A549 treated with CORT108297 at 1 μM for 4 hours (cell line): ENCODE results near the gene TMEM150B. TPM values are rescaled to one million over a fixed set of nuclear protein-coding genes. Genes with fewer than 3 reads are reported as not detected.

Experiments
- total RNA-seq: library from RNA; stranded (reverse); fragments of 200-300 nt; extraction: Qiagen RNA extraction; gene quantifications from 5 replicates; pipeline ENCODE4 v1.2.3, GENCODE V29; 2022

The TMEM150B gene, protein sequence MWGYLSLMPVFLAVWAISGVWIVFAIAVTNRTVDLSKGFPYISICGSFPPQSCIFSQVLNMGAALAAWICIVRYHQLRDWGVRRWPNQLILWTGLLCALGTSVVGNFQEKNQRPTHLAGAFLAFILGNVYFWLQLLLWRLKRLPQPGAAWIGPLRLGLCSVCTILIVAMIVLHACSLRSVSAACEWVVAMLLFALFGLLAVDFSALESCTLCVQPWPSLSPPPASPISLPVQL
- total RNA-seq, result not detected in 5 replicates

DNA sequence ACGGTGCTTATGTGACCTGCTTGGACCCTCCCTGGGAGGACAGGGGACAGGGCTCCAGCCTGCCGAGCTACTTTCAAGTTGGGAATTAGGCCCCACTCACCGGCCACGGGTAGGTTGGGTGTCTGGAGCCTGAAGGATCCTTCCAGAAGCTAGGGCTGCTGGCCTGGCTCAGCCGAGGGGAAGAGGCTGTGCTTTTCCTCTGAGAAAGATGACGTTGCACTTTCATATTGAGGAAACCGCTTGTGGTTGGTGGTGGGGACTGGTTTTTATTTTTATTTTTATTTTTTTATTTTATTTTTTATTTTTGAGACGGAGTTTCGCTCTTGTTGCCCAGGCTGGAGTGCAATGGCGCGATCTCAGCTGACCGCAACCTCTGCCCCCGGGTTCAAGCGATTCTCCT lies at the start of gene TMEM150B:
TMEM150B (minus strand) TSS at position 170 of the 400 bp plus-strand sequence. CDS start 4,305 bp downstream, outside the sequence.

DNA sequence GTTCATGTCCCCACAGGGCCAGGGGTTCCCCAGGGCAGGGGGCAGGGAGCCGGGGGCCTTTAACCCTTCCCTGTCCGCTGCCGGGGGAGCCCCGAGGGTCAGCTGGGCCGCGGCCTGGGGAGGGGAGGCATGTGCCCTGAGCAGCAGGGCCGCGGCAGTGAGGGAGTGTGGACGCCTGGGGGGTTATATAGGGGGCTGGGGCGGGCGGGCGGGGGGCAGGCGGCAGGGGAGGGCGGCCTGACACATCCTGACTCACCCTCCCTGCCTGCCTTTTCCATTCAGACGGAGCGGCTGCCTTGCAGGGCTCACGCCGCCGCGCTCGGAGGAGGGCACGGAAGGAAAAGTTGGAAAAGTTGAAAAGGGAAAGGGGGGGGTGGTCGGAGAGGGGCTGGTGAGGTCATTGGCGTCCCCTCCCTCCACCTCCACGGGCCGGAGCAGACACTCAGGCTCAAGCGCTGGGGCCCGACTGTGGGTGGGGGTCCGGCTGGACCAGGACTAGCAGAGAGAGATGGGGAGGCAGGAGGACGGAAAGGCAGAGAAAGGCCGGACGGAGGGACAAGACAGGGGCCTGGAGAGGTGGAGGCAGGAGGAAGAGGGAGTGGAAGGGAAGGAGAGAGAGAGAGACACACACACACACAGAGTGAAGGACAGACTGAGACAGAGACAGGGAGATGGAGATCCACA lies 45.3 kb upstream of the TMEM150B start, which contains the start of gene IL11:
IL11 (minus strand) TSS at position 159 of the 684 bp plus-strand sequence; CDS start at position 6, 153 bp downstream.

DNA sequence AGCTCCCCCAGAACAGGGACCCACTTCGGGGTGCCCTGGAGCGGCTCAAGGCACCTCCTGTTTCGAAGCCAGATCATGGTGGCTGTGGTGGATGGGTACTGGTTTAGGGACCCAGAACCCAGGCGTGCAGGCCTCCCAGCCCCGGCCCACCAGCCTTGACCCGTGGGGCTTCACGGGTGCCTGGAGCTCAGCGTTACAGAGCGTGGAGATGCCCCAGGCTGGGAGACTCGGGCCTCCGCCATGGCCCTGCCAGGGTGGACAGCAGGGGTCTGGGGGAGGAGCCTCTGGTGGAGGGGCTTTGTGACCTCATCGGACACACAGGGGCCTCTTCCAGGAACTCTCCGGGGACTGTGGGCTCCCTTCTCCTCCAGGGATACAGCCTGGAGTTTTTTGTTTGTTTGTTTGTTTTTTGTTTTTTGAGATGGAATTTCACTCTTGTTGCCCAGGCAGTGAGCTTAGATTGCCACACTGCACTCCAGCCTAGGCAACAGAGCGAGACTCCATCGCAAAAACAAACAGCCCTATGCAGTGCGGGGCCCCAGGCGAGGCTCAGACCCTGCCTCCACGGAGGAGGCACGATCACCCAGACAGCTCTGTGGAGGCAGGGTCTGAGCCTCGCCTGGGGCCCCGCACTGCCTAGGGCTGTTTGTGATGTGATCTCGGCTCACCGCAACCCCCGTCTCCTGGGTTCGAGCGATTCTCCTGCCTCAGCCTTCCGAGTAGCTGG lies 38.0 kb upstream of the TMEM150B start, which contains the start of gene GARIN5B:
GARIN5B (minus strand) TSS at position 271 of the 727 bp plus-strand sequence; CDS start at position 77, 194 bp downstream.

DNA sequence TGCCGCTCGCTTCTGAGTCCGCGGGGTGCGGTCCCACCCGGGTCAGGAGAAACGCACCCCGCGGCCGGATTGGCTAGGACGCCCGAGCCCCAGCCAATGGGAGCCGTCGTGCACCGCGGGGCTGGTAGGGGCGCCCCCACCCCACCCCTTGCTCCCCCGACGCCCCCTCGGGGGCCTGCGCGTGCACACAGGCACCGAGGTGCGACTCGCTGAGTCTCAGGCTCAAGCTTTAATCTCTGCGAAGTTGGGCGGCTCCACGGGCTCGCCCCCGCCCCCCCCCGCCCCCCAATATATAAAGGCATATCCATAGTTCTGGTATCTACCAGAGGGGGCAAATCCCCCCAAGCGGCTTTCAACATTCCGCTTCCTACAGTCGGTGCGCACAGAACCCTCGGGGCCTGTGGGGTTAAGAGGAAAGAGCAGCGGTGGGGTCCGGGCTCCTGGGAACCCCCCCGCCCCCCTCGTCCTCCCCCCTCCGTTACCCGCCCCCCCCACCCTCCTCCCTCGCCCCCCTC lies 29.6 kb upstream of the TMEM150B start, which contains the start of gene COX6B2:
COX6B2 (minus strand) TSS at position 22 of the 515 bp plus-strand sequence. CDS start 198 bp downstream, outside the sequence.

DNA sequence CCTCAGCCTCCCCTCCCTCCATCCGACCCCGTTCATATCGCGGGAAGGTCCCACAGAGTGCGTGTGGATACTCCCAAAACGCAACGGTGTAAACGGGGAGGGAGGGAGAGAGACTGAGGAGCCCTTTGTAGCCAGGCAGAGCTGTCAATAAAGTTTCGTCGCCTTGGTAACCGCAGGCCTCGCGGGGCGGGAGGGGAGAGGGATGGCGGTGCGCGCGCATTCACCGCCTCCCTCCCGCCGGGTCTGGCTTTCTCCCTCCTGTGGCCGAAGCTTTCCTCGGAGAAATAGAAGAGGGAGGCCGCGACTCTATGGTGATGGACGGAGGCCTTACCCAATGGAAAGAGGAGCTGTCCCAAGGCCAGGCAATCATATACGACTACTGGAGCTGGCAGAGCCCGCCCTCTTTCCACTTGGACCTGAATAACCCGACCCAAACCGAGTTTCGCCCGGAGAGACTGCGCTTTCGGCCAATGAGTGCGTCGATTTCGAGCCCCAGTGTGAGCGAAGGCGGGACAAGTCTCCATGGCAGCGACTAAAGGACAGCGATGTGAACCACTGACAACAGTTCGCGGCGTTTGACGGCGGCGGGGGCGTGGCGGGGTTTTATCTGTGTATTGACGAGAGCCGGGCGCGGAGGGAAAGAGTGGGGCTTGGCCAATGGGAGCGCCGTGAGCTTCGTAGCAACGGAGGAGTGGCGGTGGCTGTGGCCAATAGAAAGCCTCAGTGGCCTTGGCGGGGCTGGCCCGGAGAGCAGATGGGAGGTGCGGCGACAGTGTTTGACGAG lies 14.2 kb upstream of the TMEM150B start, which contains the start of gene KMT5C:
KMT5C (plus strand) TSS at position 772 of the 784 bp plus-strand sequence. CDS start 2,061 bp downstream, outside the sequence.

DNA sequence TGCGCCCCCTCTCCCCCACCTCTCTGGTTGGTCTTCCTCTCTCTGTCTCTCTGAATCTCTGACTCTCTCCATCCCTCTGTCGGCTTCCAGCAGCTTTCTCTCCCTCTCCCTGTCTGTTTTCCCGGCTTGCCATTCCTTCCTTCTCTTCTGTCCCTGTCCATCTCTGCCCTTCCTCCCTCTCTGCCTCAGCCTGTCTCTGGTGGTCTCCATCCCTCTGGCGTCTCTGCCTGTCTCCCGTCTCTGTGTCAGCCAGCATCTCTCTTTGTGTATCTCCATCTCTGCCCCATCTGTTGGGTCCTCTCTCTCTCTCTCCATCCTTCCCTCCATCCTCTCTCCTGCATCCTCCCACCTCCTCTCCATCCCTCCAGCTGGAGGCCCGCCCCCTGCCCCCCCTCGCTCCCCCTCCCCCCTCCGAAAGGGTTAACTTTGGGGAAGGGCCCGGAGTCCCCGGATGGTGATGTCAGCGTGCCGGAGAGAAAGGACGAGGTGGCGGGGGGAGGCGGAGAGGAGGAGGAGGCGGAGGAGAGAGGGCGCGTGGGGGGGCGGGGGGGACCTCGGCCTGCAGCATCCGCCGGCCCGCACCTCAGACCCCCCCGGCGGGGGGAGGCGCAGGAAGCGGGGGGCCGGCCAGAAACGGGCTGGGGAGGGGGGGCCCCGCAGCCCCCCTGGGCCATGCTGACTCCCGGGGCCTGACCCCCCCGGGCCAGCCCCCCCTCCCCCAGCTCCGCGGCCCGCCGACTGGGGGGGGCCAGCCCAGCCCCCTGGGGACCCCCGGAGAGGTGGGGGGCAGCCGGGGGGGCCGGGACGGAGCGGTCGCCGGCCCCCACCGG lies 41.4 kb downstream of the TMEM150B start, which contains the start of gene BRSK1:
BRSK1 (plus strand) TSS at position 450 of the 830 bp plus-strand sequence. CDS start 446 bp downstream, outside the sequence.

DNA sequence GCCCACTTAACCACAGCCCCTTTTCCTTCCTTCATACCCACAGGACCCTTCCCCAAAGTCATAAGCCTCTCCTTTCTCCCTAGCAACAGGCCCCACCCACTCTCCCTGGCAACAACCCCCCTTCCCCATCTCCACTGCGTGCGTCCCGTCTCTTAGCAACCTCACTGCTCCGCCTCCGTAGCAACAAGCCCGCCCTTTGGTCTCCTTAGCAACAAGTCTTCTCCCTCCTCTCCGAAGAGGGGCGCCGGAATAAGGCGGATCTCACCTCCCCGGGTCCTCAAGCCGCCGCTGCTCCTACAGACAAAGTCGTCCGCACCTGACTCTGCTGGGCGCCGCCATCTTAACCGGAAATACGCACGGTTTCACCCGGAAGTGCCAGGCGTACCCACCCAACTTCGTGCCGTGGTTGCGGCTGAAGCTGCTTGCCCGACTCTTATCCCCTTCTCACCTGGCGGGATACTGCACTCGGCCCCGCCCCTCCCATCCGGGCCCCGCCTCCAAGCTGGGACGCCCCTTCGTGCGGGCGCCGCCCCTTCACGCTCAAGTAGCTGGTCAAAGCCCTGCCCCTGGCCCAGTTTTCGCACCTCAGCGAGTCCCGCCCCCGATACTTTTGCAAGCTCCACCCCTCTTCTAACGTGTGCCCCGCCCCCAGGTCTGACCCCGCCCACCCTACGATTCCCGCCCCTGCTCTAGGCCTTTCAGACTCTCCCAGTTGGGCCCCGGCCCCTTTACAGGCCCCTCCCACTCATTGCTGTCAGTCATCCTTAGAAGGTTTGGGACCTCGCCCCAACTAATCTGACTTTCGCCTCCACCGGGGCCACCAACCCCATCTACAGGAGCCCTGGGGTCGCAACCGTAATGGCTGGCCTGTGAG lies 45.1 kb downstream of the TMEM150B start, which contains the start of gene HSPBP1:
HSPBP1 (minus strand) TSS at position 341 of the 874 bp plus-strand sequence. CDS start 502 bp downstream, outside the sequence.

Other genes starting within 250 kb of the TMEM150B start
- 3.7 to 6.2 TPM (median 5.5 TPM) in 5 replicates for gene EPS8L1, start 249.5 kb downstream of the TMEM150B start, total RNA-seq
- gene PPP1R12C, start 207.7 kb downstream of the TMEM150B start, total RNA-seq, result 60.2 to 97.6 TPM (median 90.0 TPM) in 5 replicates
- 114 to 145 TPM (median 137 TPM) in 5 replicates for gene TNNT1, start 176.1 kb downstream of the TMEM150B start, total RNA-seq
- 6.1 to 9.2 TPM (median 8.0 TPM) in 5 replicates for gene TNNI3, start 167.6 kb downstream of the TMEM150B start, total RNA-seq
- 4.5 to 6.9 TPM (median 6.2 TPM) in 5 replicates for gene DNAAF3, start 158.7 kb downstream of the TMEM150B start, total RNA-seq
- gene SYT5, start 145.1 kb downstream of the TMEM150B start, total RNA-seq, result 2.8 to 4.9 TPM (median 3.8 TPM) in 5 replicates
- 3.7 to 5.3 TPM (median 5.2 TPM) in 5 replicates for gene PTPRH, start 115.8 kb downstream of the TMEM150B start, total RNA-seq
- gene TMEM86B, start 96.6 kb downstream of the TMEM150B start, total RNA-seq, result 2.7 to 6.4 TPM (median 5.2 TPM) in 5 replicates
- 87.7 to 128 TPM (median 124 TPM) in 5 replicates for gene PPP6R1, start 66.3 kb downstream of the TMEM150B start, total RNA-seq
- 119 to 156 TPM (median 146 TPM) in 5 replicates for gene HSPBP1, start 45.2 kb downstream of the TMEM150B start, total RNA-seq
- gene BRSK1, start 41.3 kb downstream of the TMEM150B start, total RNA-seq, result 3.3 to 5.4 TPM (median 4.0 TPM) in 5 replicates
- 5.8 to 11.4 TPM (median 9.7 TPM) in 5 replicates for gene KMT5C, start 14.5 kb upstream of the TMEM150B start, total RNA-seq
- 0.58 to 1.4 TPM (median 1.2 TPM) in 5 replicates for gene COX6B2, start 29.4 kb upstream of the TMEM150B start, total RNA-seq
- 0.06 to 0.29 TPM (median 0.12 TPM) in 5 replicates for gene GARIN5B, start 37.9 kb upstream of the TMEM150B start, total RNA-seq
- gene IL11, start 45.1 kb upstream of the TMEM150B start, total RNA-seq, result 42.1 to 61.8 TPM (median 53.6 TPM) in 5 replicates
- gene TMEM190, start 51.5 kb upstream of the TMEM150B start, total RNA-seq, result 1.2 to 2.6 TPM (median 2.0 TPM) in 5 replicates
- 1.6 to 11.1 TPM (median 8.6 TPM) in 5 replicates for gene TMEM238, start 59.0 kb upstream of the TMEM150B start, total RNA-seq
- 2,587 to 2,941 TPM (median 2,775 TPM) in 5 replicates for gene RPL28, start 60.6 kb upstream of the TMEM150B start, total RNA-seq
- gene UBE2S, start 82.4 kb upstream of the TMEM150B start, total RNA-seq, result 320 to 492 TPM (median 460 TPM) in 5 replicates
- gene SHISA7, start 118.0 kb upstream of the TMEM150B start, total RNA-seq, result 0.02 TPM in 1 of 5 replicates, not detected in the others
- gene ISOC2, start 136.3 kb upstream of the TMEM150B start, total RNA-seq, result 54.6 to 66.3 TPM (median 63.5 TPM) in 5 replicates
- not detected in 5 replicates for gene C19orf85, start 139.4 kb upstream of the TMEM150B start, total RNA-seq
- gene ZNF628, start 151.3 kb upstream of the TMEM150B start, total RNA-seq, result 5.7 to 8.8 TPM (median 7.8 TPM) in 5 replicates
- gene NAT14, start 159.8 kb upstream of the TMEM150B start, total RNA-seq, result 34.2 to 64.7 TPM (median 61.2 TPM) in 5 replicates
- 0.45 to 1.3 TPM (median 0.81 TPM) in 5 replicates for gene SSC5D, start 163.1 kb upstream of the TMEM150B start, total RNA-seq
- 1.6 to 2.8 TPM (median 2.3 TPM) in 5 replicates for gene SBK2, start 211.8 kb upstream of the TMEM150B start, total RNA-seq
- 1.7 to 2.0 TPM (median 1.9 TPM) in 5 replicates for gene SBK3, start 220.2 kb upstream of the TMEM150B start, total RNA-seq